ENCODE results near the gene NSUN4. TPM values are rescaled to one million over a fixed set of nuclear protein-coding genes. Genes with fewer than 3 reads are reported as not detected.
"Not testable (repeated sequence)": the region's sequence is repeated elsewhere in the genome, so short reads cannot be mapped to it uniquely, and the experiment has no call there.

Gene NSUN4
- total and polyA plus RNA-seq, 4 donors, result 12.2 to 17.5 (median 13.8) TPM

- Histone ChIP-seq H3K36me3 (ENCODE audit: control insufficient read depth, insufficient read depth, low read length) (peaks cover 23% of the 10 kb centered on the region), H3K4me1 (ENCODE audit: control insufficient read depth, insufficient read depth, low read length) (peaks cover 11% of the 10 kb centered on the region), H3K9me3 (ENCODE audit: control insufficient read depth, insufficient read depth, low read length) (no peaks in the 10 kb centered on the region), H3K27me3 (ENCODE audit: control insufficient read depth, insufficient read depth, low read length) (no peaks in the 10 kb centered on the region), H3K4me3 (ENCODE audit: low read depth, low read length) (peak overlapping the region; percentile 93), H3K27ac (ENCODE audit: low read depth, low read length) (peak overlapping the region; percentile 99)
- WGBS (ENCODE audit: insufficient coverage), result 53% methylated on average over 30 of the region's 31 CpGs
- DNase-seq (ENCODE audit: low read depth in 4 of 6, low spot score in 6 of 6), result peak in 1 of 6 donors; percentile 2
Observed at GRCh38 chr1:46341222-46342083, 846 bp downstream of the NSUN4 start.

- no peaks in the 10 kb centered on the region for H3K9me3 ChIP-seq (ENCODE audit: control insufficient read depth, insufficient read depth, low read length)
- WGBS (ENCODE audit: insufficient coverage), result 98% methylated on average over 6 of the region's 6 CpGs
- no peaks in the 10 kb centered on the region for H3K27me3 ChIP-seq (ENCODE audit: control insufficient read depth, insufficient read depth, low read length)
- H3K4me1 ChIP-seq (ENCODE audit: control insufficient read depth, insufficient read depth, low read length), result peaks cover 11% of the 10 kb centered on the region
- H3K27ac ChIP-seq (ENCODE audit: low read depth, low read length), result no peak overlapping the region
- H3K36me3 ChIP-seq (ENCODE audit: control insufficient read depth, insufficient read depth, low read length), result peaks cover 30% of the 10 kb centered on the region
- H3K4me3 ChIP-seq (ENCODE audit: low read depth, low read length), result no peak overlapping the region
- DNase-seq (ENCODE audit: low read depth in 4 of 6, low spot score in 6 of 6), result no peak
Observed at GRCh38 chr1:46342084-46342656, 1.6 kb downstream of the NSUN4 start.

DNA sequence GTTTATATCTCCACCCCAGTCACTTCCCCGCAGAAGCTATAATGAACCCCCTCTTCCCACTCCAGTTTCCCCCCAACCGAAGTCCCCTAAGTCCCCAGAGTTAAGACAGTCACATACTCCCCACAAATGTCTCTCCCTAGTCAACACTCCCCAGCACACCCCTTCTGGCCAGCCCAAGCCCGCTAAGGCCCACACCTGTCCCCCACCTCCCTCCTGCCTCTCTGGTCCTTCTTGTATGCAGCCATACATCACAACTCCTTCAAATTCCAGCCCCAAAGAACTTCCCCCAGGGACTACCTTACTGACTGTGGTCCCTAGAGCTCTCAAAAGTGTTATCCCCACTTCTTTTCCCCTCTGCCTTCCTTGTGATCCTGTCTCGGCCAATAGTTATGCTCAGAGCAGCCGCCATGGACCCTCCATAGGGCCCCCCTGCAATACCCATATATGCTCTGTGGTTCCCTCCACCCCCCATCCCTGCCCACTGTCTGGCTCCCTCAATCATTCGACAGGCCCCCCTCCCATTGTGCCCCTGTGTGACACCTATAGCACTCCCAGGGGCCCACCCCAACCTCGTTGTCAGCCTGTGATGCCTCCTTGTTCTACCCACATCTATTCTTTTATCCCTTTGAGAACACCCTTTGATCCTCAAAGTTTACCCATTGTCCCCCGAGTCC is 2.2 kb downstream of the NSUN4 start:
- H3K9me3 ChIP-seq (ENCODE audit: control insufficient read depth, insufficient read depth, low read length), result no peaks in the 10 kb centered on the region
- no peak for DNase-seq (ENCODE audit: low read depth in 4 of 6, low spot score in 6 of 6)
- H3K27ac ChIP-seq (ENCODE audit: low read depth, low read length), result no peak overlapping the region
- H3K4me3 ChIP-seq (ENCODE audit: low read depth, low read length), result no peak overlapping the region
- peaks cover 11% of the 10 kb centered on the region for H3K4me1 ChIP-seq (ENCODE audit: control insufficient read depth, insufficient read depth, low read length)
- 94% methylated on average over 8 of the region's 8 CpGs for WGBS (ENCODE audit: insufficient coverage)
- H3K36me3 ChIP-seq (ENCODE audit: control insufficient read depth, insufficient read depth, low read length), result peaks cover 32% of the 10 kb centered on the region
- H3K27me3 ChIP-seq (ENCODE audit: control insufficient read depth, insufficient read depth, low read length), result no peaks in the 10 kb centered on the region

- peaks cover 11% of the 10 kb centered on the region for H3K4me1 ChIP-seq (ENCODE audit: control insufficient read depth, insufficient read depth, low read length)
- H3K9me3 ChIP-seq (ENCODE audit: control insufficient read depth, insufficient read depth, low read length), result no peaks in the 10 kb centered on the region
- no peaks in the 10 kb centered on the region for H3K27me3 ChIP-seq (ENCODE audit: control insufficient read depth, insufficient read depth, low read length)
- peaks cover 36% of the 10 kb centered on the region for H3K36me3 ChIP-seq (ENCODE audit: control insufficient read depth, insufficient read depth, low read length)
- WGBS (ENCODE audit: insufficient coverage), result 100% methylated on average over 4 of the region's 4 CpGs
- H3K27ac ChIP-seq (ENCODE audit: low read depth, low read length), result no peak overlapping the region
- H3K4me3 ChIP-seq (ENCODE audit: low read depth, low read length), result no peak overlapping the region
- no peak for DNase-seq (ENCODE audit: low read depth in 4 of 6, low spot score in 6 of 6)
Observed at GRCh38 chr1:46343351-46343695, 2.7 kb downstream of the NSUN4 start.

- no peak overlapping the region for H3K27ac ChIP-seq (ENCODE audit: low read depth, low read length)
- peaks cover 38% of the 10 kb centered on the region for H3K36me3 ChIP-seq (ENCODE audit: control insufficient read depth, insufficient read depth, low read length)
- H3K27me3 ChIP-seq (ENCODE audit: control insufficient read depth, insufficient read depth, low read length), result no peaks in the 10 kb centered on the region
- no peak overlapping the region for H3K4me3 ChIP-seq (ENCODE audit: low read depth, low read length)
- H3K4me1 ChIP-seq (ENCODE audit: control insufficient read depth, insufficient read depth, low read length), result peaks cover 11% of the 10 kb centered on the region
- no peak for DNase-seq (ENCODE audit: low read depth in 4 of 6, low spot score in 6 of 6)
- 93% methylated on average over 4 of the region's 4 CpGs for WGBS (ENCODE audit: insufficient coverage)
- no peaks in the 10 kb centered on the region for H3K9me3 ChIP-seq (ENCODE audit: control insufficient read depth, insufficient read depth, low read length)
Observed at GRCh38 chr1:46343705-46344104, 3.1 kb downstream of the NSUN4 start.

GRCh38 chr1:46344481-46344880 is 3.9 kb downstream of the NSUN4 start:
- Histone ChIP-seq H3K27me3 (ENCODE audit: control insufficient read depth, insufficient read depth, low read length) (no peaks in the 10 kb centered on the region), H3K36me3 (ENCODE audit: control insufficient read depth, insufficient read depth, low read length) (peaks cover 42% of the 10 kb centered on the region), H3K4me1 (ENCODE audit: control insufficient read depth, insufficient read depth, low read length) (peaks cover 11% of the 10 kb centered on the region), H3K4me3 (ENCODE audit: low read depth, low read length) (no peak overlapping the region), H3K9me3 (ENCODE audit: control insufficient read depth, insufficient read depth, low read length) (no peaks in the 10 kb centered on the region), H3K27ac (ENCODE audit: low read depth, low read length) (no peak overlapping the region)
- 93% methylated on average over 3 of the region's 3 CpGs for WGBS (ENCODE audit: insufficient coverage)
- DNase-seq (ENCODE audit: low read depth in 4 of 6, low spot score in 6 of 6), result no peak

DNA sequence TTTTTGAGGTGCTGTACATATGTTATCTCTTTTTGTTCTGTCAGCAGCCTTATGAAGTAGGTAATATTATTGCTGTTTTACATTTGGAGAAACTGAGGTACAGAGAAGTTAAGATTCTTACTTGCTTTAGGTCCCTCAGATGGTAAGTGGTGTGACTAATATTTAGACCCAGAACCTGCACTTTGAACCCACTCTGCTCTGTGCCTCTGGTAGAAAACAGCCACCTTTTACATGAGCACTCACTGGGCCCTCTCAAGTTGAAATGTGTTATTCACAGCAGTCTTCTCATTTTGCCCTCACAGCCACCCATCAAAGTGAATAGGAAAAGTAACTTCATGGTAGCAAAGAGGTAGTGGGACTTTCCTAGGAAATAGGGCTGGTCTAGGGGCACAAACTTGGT is 4.7 kb downstream of the NSUN4 start:
- no peak overlapping the region for H3K27ac ChIP-seq (ENCODE audit: low read depth, low read length)
- no peak for DNase-seq (ENCODE audit: low read depth in 4 of 6, low spot score in 6 of 6)
- H3K4me3 ChIP-seq (ENCODE audit: low read depth, low read length), result no peak overlapping the region
- H3K4me1 ChIP-seq (ENCODE audit: control insufficient read depth, insufficient read depth, low read length), result peaks cover 11% of the 10 kb centered on the region
- H3K27me3 ChIP-seq (ENCODE audit: control insufficient read depth, insufficient read depth, low read length), result no peaks in the 10 kb centered on the region
- no peaks in the 10 kb centered on the region for H3K9me3 ChIP-seq (ENCODE audit: control insufficient read depth, insufficient read depth, low read length)
- H3K36me3 ChIP-seq (ENCODE audit: control insufficient read depth, insufficient read depth, low read length), result peaks cover 49% of the 10 kb centered on the region

DNA sequence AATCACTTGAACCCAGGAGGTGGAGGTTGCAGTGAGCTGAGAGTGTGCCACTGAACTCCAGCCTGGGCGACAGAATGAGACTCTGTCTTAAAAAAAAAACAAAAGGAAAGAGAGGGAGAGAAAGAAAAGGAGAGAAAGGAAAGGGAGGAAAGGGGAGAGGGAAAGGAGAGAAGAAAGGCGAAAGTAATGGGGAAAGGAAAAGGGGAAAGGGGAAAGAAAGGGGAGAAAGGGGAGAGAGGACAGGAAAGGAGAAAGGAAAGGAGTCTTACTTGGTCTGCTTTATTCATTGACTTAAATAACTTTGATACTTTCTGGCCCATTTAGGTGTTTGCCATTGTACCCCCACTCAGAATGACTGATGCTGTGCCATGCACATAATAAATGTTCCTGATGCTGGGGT is 11.8 kb downstream of the NSUN4 start:
- no peak overlapping the region for H3K27ac ChIP-seq (ENCODE audit: low read depth, low read length)
- H3K4me3 ChIP-seq (ENCODE audit: low read depth, low read length), result no peak overlapping the region
- no peaks in the 10 kb centered on the region for H3K27me3 ChIP-seq (ENCODE audit: control insufficient read depth, insufficient read depth, low read length)
- H3K36me3 ChIP-seq (ENCODE audit: control insufficient read depth, insufficient read depth, low read length), result peaks cover 39% of the 10 kb centered on the region
- no peaks in the 10 kb centered on the region for H3K9me3 ChIP-seq (ENCODE audit: control insufficient read depth, insufficient read depth, low read length)
- no peaks in the 10 kb centered on the region for H3K4me1 ChIP-seq (ENCODE audit: control insufficient read depth, insufficient read depth, low read length)
- DNase-seq (ENCODE audit: low read depth in 4 of 6, low spot score in 6 of 6), result no peak
- 94% methylated on average over 2 of the region's 2 CpGs for WGBS (ENCODE audit: insufficient coverage)

- not testable (repeated sequence) for H3K9me3 ChIP-seq (ENCODE audit: control insufficient read depth, insufficient read depth, low read length); H3K4me1 ChIP-seq (ENCODE audit: control insufficient read depth, insufficient read depth, low read length); DNase-seq (ENCODE audit: low read depth in 4 of 6, low spot score in 6 of 6); H3K27ac ChIP-seq (ENCODE audit: low read depth, low read length); H3K4me3 ChIP-seq (ENCODE audit: low read depth, low read length); H3K27me3 ChIP-seq (ENCODE audit: control insufficient read depth, insufficient read depth, low read length)
- H3K36me3 ChIP-seq (ENCODE audit: control insufficient read depth, insufficient read depth, low read length), result peaks cover 39% of the 10 kb centered on the region
- WGBS (ENCODE audit: insufficient coverage), result 100% methylated on average over 2 of the region's 5 CpGs
Observed at GRCh38 chr1:46355920-46356319, 15.3 kb downstream of the NSUN4 start.
